DND-41 (cell line): Measurements from ENCODE around the gene TNS1.

ENCODE experiments used
- ATAC-seq: fragments of 200-7000 bp; cut with Tn5 transposase; 3 replicates; pipeline ENCODE4 v1.9.1; 2021; ENCODE audit warnings: low read depth; ENCODE audit not compliant: insufficient read depth
- DNase-seq: peaks from one replicate; pipeline ENCODE4 v3.0.0-alpha.2; 2020
- H2AFZ ChIP-seq: 2 replicates; pipeline ENCODE4 v1.6.0; 2012; ENCODE audit warnings: low read depth, low read length
- H3K27ac ChIP-seq: 2 replicates; pipeline ENCODE4 v1.5.1; 2012; ENCODE audit warnings: low read length, inconsistent platforms
- H3K27me3 ChIP-seq: fragments of 200-600 bp; sonication (generic); 2 replicates; pipeline ENCODE4 v1.6.0; 2012; ENCODE audit warnings: low read length, mild to moderate bottlenecking, inconsistent platforms; ENCODE audit not compliant: insufficient read depth, poor library complexity
- H3K36me3 ChIP-seq: 2 replicates; pipeline ENCODE4 v1.5.1; 2012; ENCODE audit warnings: low read length, inconsistent platforms; ENCODE audit not compliant: insufficient read depth
- H3K4me1 ChIP-seq: 2 replicates; pipeline ENCODE4 v1.5.1; 2012; ENCODE audit warnings: mild to moderate bottlenecking, low read length; ENCODE audit not compliant: insufficient read depth
- H3K4me2 ChIP-seq: 2 replicates; pipeline ENCODE4 v1.6.0; 2012; ENCODE audit warnings: mild to moderate bottlenecking, moderate library complexity, low read length, inconsistent platforms; ENCODE audit not compliant: insufficient read depth
- H3K4me3 ChIP-seq, 2 experiments: fragments of 200-600 bp in 1 of 2; shearing (Covaris generic) in 1 of 2; 2 replicates each; pipeline ENCODE4 v1.5.1; 2012 to 2016; ENCODE audit warnings: inconsistent platforms in 2 of 2, low read length in 2 of 2, mild to moderate bottlenecking in 2 of 2, low read depth in 1 of 2, moderate library complexity in 1 of 2
- H3K79me2 ChIP-seq: 2 replicates; pipeline ENCODE4 v1.6.0; 2012; ENCODE audit warnings: low read length, inconsistent platforms; ENCODE audit not compliant: insufficient read depth
- H3K9ac ChIP-seq: 2 replicates; pipeline ENCODE4 v1.6.0; 2012; ENCODE audit warnings: low read depth, mild to moderate bottlenecking, inconsistent platforms, low read length, moderate library complexity
- H3K9me3 ChIP-seq: 2 replicates; pipeline ENCODE4 v1.5.1; 2012; ENCODE audit warnings: low read length, moderate library complexity, mild to moderate bottlenecking, inconsistent platforms; ENCODE audit not compliant: insufficient read depth, severe bottlenecking
- H4K20me1 ChIP-seq: 2 replicates; pipeline ENCODE4 v1.6.0; 2012; ENCODE audit warnings: low read length; ENCODE audit not compliant: insufficient read depth
- CTCF ChIP-seq: IDR thresholded peaks from 2 replicates; pipeline ENCODE4 v1.5.1; 2012; ENCODE audit warnings: borderline replicate concordance, low read length, moderate library complexity, mild to moderate bottlenecking; ENCODE audit not compliant: poor library complexity, severe bottlenecking; ENCODE audit errors: extremely low read depth
- EZH2 ChIP-seq: IDR thresholded peaks from 3 replicates; pipeline ENCODE4 v1.6.1; 2012; ENCODE audit warnings: borderline replicate concordance, low read depth, mild to moderate bottlenecking, moderate library complexity, low read length, inconsistent platforms; ENCODE audit not compliant: severe bottlenecking

The TNS1 gene

DNA sequence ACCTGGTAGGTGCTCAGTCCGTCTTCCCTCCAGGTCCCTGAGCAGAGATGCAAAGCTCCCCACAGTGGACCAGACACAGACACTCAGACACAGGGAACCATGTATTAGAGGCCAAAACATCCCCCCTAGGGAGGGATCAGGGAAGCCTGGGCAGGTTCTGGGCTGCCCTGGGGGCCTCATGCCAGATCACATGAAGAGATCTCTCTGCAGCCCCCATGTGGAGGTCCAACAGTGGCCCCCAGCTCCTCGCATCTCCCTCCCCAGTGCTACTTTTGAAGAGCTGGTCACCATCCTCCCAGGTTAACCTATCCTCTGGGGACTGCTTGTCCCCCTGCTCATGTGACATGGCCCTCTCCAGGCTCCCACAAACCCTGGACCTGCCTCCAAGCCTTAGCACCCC lies 10.5 kb upstream of the TNS1 start:
- no peak for TF ChIP-seq EZH2
- no peak for TF ChIP-seq CTCF
- H3K4me1 ChIP-seq = no peaks in the 10 kb centered on the region
- H3K79me2 ChIP-seq = no peaks in the 10 kb centered on the region
- no peaks in the 10 kb centered on the region for H3K9me3 ChIP-seq
- H3K36me3 ChIP-seq = no peaks in the 10 kb centered on the region
- no peak overlapping the region for H3K9ac ChIP-seq
- no peak overlapping the region for H2AFZ ChIP-seq
- ATAC-seq (no peak), DNase-seq (no peak)
- H3K27ac ChIP-seq = no peak overlapping the region
- no peak overlapping the region for H3K4me3 ChIP-seq
- peaks cover 44% of the 10 kb centered on the region for H3K27me3 ChIP-seq
- peaks cover 19% of the 10 kb centered on the region for H4K20me1 ChIP-seq
- no peak overlapping the region for H3K4me2 ChIP-seq

- TF ChIP-seq CTCF (no peak), EZH2 (no peak)
- Histone ChIP-seq H3K9ac (no peak overlapping the region), H3K4me3 (no peak overlapping the region), H3K27me3 (peaks cover 47% of the 10 kb centered on the region), H3K27ac (no peak overlapping the region), H4K20me1 (peaks cover 19% of the 10 kb centered on the region), H2AFZ (no peak overlapping the region), H3K4me2 (no peak overlapping the region), H3K36me3 (no peaks in the 10 kb centered on the region), H3K79me2 (no peaks in the 10 kb centered on the region), H3K9me3 (no peaks in the 10 kb centered on the region), H3K4me1 (no peaks in the 10 kb centered on the region)
- DNase-seq (no peak), ATAC-seq (no peak)
Measured at GRCh38 chr2:218012284-218012683, 9.5 kb upstream of the TNS1 start.

- Histone ChIP-seq H3K4me2 (no peak overlapping the region), H3K27me3 (peaks cover 47% of the 10 kb centered on the region)
- TF ChIP-seq EZH2 (no peak), CTCF (no peak)
Measured at GRCh38 chr2:218011653-218012040, 8.9 kb upstream of the TNS1 start.

DNA sequence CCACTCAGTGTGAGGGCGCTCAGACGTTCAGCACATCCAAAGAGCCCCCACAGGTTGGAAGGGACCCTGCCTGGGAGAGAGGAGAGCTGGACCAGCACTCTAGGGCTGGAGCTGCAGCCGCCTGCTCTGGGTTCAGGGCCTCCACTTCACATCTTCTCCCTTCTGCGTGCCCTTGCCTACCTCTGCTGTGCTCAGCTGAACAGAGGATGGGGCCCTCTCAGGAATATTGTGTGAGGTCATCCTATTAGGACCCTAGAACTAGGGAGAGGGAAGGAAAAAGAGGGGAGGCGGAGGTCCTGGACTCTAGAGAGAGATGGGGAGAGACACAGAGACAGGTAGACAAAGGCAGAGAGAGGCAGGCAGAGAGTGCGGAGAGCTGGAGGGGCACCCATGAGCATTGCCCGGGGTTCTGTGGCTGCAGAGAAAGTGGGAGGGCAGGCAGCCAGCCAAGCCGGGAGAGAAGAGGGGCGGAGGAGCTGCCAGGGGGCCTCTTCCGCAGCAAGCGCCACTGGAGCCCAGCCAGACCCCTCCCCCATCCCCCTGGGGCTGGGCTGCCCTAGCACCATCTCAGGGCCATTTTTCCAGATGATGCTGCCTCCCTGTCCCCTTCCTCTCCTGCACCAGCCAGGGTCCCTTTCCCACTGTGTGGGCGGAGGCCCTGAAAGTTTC lies 8.3 kb upstream of the TNS1 start:
- Histone ChIP-seq H3K9ac (no peak overlapping the region), H3K27me3 (peaks cover 47% of the 10 kb centered on the region), H3K27ac (no peak overlapping the region), H3K4me1 (no peaks in the 10 kb centered on the region), H3K4me3 (no peak overlapping the region), H3K4me2 (no peak overlapping the region), H3K9me3 (no peaks in the 10 kb centered on the region), H2AFZ (no peak overlapping the region), H3K36me3 (no peaks in the 10 kb centered on the region), H3K79me2 (no peaks in the 10 kb centered on the region), H4K20me1 (peaks cover 19% of the 10 kb centered on the region)
- no peak for DNase-seq
- no peak for ATAC-seq
- TF ChIP-seq CTCF (no peak), EZH2 (no peak)

More at GRCh38 chr2:218011653-218012040, 8.9 kb upstream of the TNS1 start:
- H3K9me3 ChIP-seq = no peaks in the 10 kb centered on the region
- no peak overlapping the region for H2AFZ ChIP-seq
- peaks cover 19% of the 10 kb centered on the region for H4K20me1 ChIP-seq
- no peak overlapping the region for H3K27ac ChIP-seq
- no peaks in the 10 kb centered on the region for H3K4me1 ChIP-seq
- DNase-seq (no peak), ATAC-seq (no peak)
- no peak overlapping the region for H3K4me3 ChIP-seq
- H3K36me3 ChIP-seq = no peaks in the 10 kb centered on the region
- no peak overlapping the region for H3K9ac ChIP-seq
- H3K79me2 ChIP-seq = no peaks in the 10 kb centered on the region
